Hematopoietic multipotent progenitor cell treated with erythropoietin and hydrocortisone succinate and interleukin-3 and kit ligand, for 6 days (in vitro differentiated cells): ENCODE measurements around the gene CD4.

ENCODE experiments used
- DNase-seq: peaks from one replicate; pipeline ENCODE4 v3.0.0-alpha.2; 2015

The CD4 gene

GRCh38 chr12:6778574-6779550 is 10.5 kb upstream of the CD4 start:
- peak; percentile 97 for DNase-seq

- no peak for DNase-seq
Measured at GRCh38 chr12:6779708-6780432, 9.5 kb upstream of the CD4 start.

GRCh38 chr12:6780573-6780972 is 8.8 kb upstream of the CD4 start:
- DNase-seq = no peak

- DNase-seq = no peak
Measured at GRCh38 chr12:6782119-6782518, 7.2 kb upstream of the CD4 start.

- no peak for DNase-seq
Measured at GRCh38 chr12:6782850-6783566, 6.3 kb upstream of the CD4 start.

GRCh38 chr12:6783828-6784227 is 5.5 kb upstream of the CD4 start:
- no peak for DNase-seq

- no peak for DNase-seq
Measured at GRCh38 chr12:6784296-6784695, 5.0 kb upstream of the CD4 start.

- DNase-seq = no peak
Measured at GRCh38 chr12:6784761-6785160, 4.6 kb upstream of the CD4 start.

- no peak for DNase-seq
Measured at GRCh38 chr12:6786416-6787094, 2.8 kb upstream of the CD4 start.

GRCh38 chr12:6787309-6787708 is 2.0 kb upstream of the CD4 start:
- no peak for DNase-seq

- DNase-seq = peak; percentile 42
Measured at GRCh38 chr12:6790496-6791150, 1.3 kb downstream of the CD4 start.

- DNase-seq = no peak
Measured at GRCh38 chr12:6791931-6792520, 2.7 kb downstream of the CD4 start.

- DNase-seq = peak; percentile 42
Measured at GRCh38 chr12:6792522-6793201, 3.3 kb downstream of the CD4 start.

GRCh38 chr12:6795088-6795487 is 5.8 kb downstream of the CD4 start:
- DNase-seq = no peak

- no peak for DNase-seq
Measured at GRCh38 chr12:6796576-6796975, 7.2 kb downstream of the CD4 start.

- no peak for DNase-seq
Measured at GRCh38 chr12:6799147-6799546, 9.8 kb downstream of the CD4 start.

- DNase-seq = no peak
Measured at GRCh38 chr12:6807170-6807569, 17.8 kb downstream of the CD4 start.

GRCh38 chr12:6809056-6809455 is 19.7 kb downstream of the CD4 start:
- no peak for DNase-seq

GRCh38 chr12:6810758-6811157 is 21.4 kb downstream of the CD4 start:
- no peak for DNase-seq

GRCh38 chr12:6813363-6813762 is 24.0 kb downstream of the CD4 start:
- no peak for DNase-seq

- no peak for DNase-seq
Measured at GRCh38 chr12:6816598-6816997, 27.3 kb downstream of the CD4 start.
